ENCODE data around the gene CMSS1. TPM values are rescaled to one million over a fixed set of nuclear protein-coding genes. Genes with fewer than 3 reads are reported as not detected.
A peak's percentile ranks its signal among the peaks of the same experiment; 100 is the strongest.

CMSS1 gene
- polyA plus RNA-seq, 1 donor: 20.2 TPM

- Histone ChIP-seq H3K27me3 (ENCODE audit: control insufficient read depth, insufficient read depth, low read length) (no peaks in the 10 kb centered on the region), H3K36me3 (ENCODE audit: control insufficient read depth, insufficient read depth, low read length) (no peaks in the 10 kb centered on the region), H3K4me3 (ENCODE audit: low read length) (no peak overlapping the region), H3K27ac (ENCODE audit: low read length) (peak overlapping the region; percentile 28), H3K4me1 (ENCODE audit: control insufficient read depth, insufficient read depth, low read length) (peaks cover 14% of the 10 kb centered on the region), H3K9me3 (ENCODE audit: control insufficient read depth, low read depth, low read length) (no peaks in the 10 kb centered on the region)
- DNase-seq: no peak
- no CpG with 5 or more reads among the region's 7 CpGs for WGBS (ENCODE audit: insufficient coverage, low lambda C conversion rate)
Measured at GRCh38 chr3:99966662-99967416, 149.2 kb downstream of the CMSS1 start.

- H3K36me3 ChIP-seq (ENCODE audit: control insufficient read depth, insufficient read depth, low read length): no peaks in the 10 kb centered on the region
- H3K9me3 ChIP-seq (ENCODE audit: control insufficient read depth, low read depth, low read length): no peaks in the 10 kb centered on the region
- no peak for DNase-seq
- no peaks in the 10 kb centered on the region for H3K27me3 ChIP-seq (ENCODE audit: control insufficient read depth, insufficient read depth, low read length)
- no peak overlapping the region for H3K4me3 ChIP-seq (ENCODE audit: low read length)
- peaks cover 14% of the 10 kb centered on the region for H3K4me1 ChIP-seq (ENCODE audit: control insufficient read depth, insufficient read depth, low read length)
- no CpG with 5 or more reads among the region's 2 CpGs for WGBS (ENCODE audit: insufficient coverage, low lambda C conversion rate)
- H3K27ac ChIP-seq (ENCODE audit: low read length): no peak overlapping the region
Measured at GRCh38 chr3:99967796-99968195, 150.1 kb downstream of the CMSS1 start.

GRCh38 chr3:99969136-99969535 lies 151.5 kb downstream of the CMSS1 start:
- no peak overlapping the region for H3K4me3 ChIP-seq (ENCODE audit: low read length)
- H3K36me3 ChIP-seq (ENCODE audit: control insufficient read depth, insufficient read depth, low read length): no peaks in the 10 kb centered on the region
- peaks cover 14% of the 10 kb centered on the region for H3K4me1 ChIP-seq (ENCODE audit: control insufficient read depth, insufficient read depth, low read length)
- no peaks in the 10 kb centered on the region for H3K9me3 ChIP-seq (ENCODE audit: control insufficient read depth, low read depth, low read length)
- WGBS (ENCODE audit: insufficient coverage, low lambda C conversion rate): 100% methylated on average over 1 of the region's 3 CpGs
- DNase-seq: no peak
- no peak overlapping the region for H3K27ac ChIP-seq (ENCODE audit: low read length)
- H3K27me3 ChIP-seq (ENCODE audit: control insufficient read depth, insufficient read depth, low read length): no peaks in the 10 kb centered on the region

GRCh38 chr3:99970198-99970597 lies 152.5 kb downstream of the CMSS1 start:
- H3K9me3 ChIP-seq (ENCODE audit: control insufficient read depth, low read depth, low read length): no peaks in the 10 kb centered on the region
- H3K27ac ChIP-seq (ENCODE audit: low read length): no peak overlapping the region
- WGBS (ENCODE audit: insufficient coverage, low lambda C conversion rate): no CpG with 5 or more reads among the region's 1 CpG
- no peak for DNase-seq
- H3K4me1 ChIP-seq (ENCODE audit: control insufficient read depth, insufficient read depth, low read length): peaks cover 11% of the 10 kb centered on the region
- H3K36me3 ChIP-seq (ENCODE audit: control insufficient read depth, insufficient read depth, low read length): no peaks in the 10 kb centered on the region
- no peak overlapping the region for H3K4me3 ChIP-seq (ENCODE audit: low read length)
- no peaks in the 10 kb centered on the region for H3K27me3 ChIP-seq (ENCODE audit: control insufficient read depth, insufficient read depth, low read length)

GRCh38 chr3:99971761-99972160 lies 154.1 kb downstream of the CMSS1 start:
- Histone ChIP-seq H3K4me1 (ENCODE audit: control insufficient read depth, insufficient read depth, low read length) (no peaks in the 10 kb centered on the region), H3K27me3 (ENCODE audit: control insufficient read depth, insufficient read depth, low read length) (no peaks in the 10 kb centered on the region), H3K9me3 (ENCODE audit: control insufficient read depth, low read depth, low read length) (no peaks in the 10 kb centered on the region), H3K27ac (ENCODE audit: low read length) (no peak overlapping the region), H3K4me3 (ENCODE audit: low read length) (no peak overlapping the region), H3K36me3 (ENCODE audit: control insufficient read depth, insufficient read depth, low read length) (no peaks in the 10 kb centered on the region)
- no peak for DNase-seq
- 100% methylated on average over 1 of the region's 3 CpGs for WGBS (ENCODE audit: insufficient coverage, low lambda C conversion rate)

GRCh38 chr3:99972380-99973104 lies 154.9 kb downstream of the CMSS1 start:
- 67% methylated on average over 4 of the region's 8 CpGs for WGBS (ENCODE audit: insufficient coverage, low lambda C conversion rate)
- Histone ChIP-seq H3K36me3 (ENCODE audit: control insufficient read depth, insufficient read depth, low read length) (no peaks in the 10 kb centered on the region), H3K4me1 (ENCODE audit: control insufficient read depth, insufficient read depth, low read length) (no peaks in the 10 kb centered on the region), H3K4me3 (ENCODE audit: low read length) (no peak overlapping the region), H3K27me3 (ENCODE audit: control insufficient read depth, insufficient read depth, low read length) (no peaks in the 10 kb centered on the region), H3K9me3 (ENCODE audit: control insufficient read depth, low read depth, low read length) (no peaks in the 10 kb centered on the region), H3K27ac (ENCODE audit: low read length) (no peak overlapping the region)
- no peak for DNase-seq

- Histone ChIP-seq H3K4me3 (ENCODE audit: low read length) (no peak overlapping the region), H3K27me3 (ENCODE audit: control insufficient read depth, insufficient read depth, low read length) (no peaks in the 10 kb centered on the region), H3K9me3 (ENCODE audit: control insufficient read depth, low read depth, low read length) (no peaks in the 10 kb centered on the region), H3K36me3 (ENCODE audit: control insufficient read depth, insufficient read depth, low read length) (no peaks in the 10 kb centered on the region), H3K27ac (ENCODE audit: low read length) (no peak overlapping the region), H3K4me1 (ENCODE audit: control insufficient read depth, insufficient read depth, low read length) (no peaks in the 10 kb centered on the region)
- DNase-seq: no peak
- WGBS (ENCODE audit: insufficient coverage, low lambda C conversion rate): no CpG with 5 or more reads among the region's 2 CpGs
Measured at GRCh38 chr3:99974989-99975388, 157.3 kb downstream of the CMSS1 start.

- DNase-seq: no peak
- Histone ChIP-seq H3K27ac (ENCODE audit: low read length) (no peak overlapping the region), H3K4me3 (ENCODE audit: low read length) (no peak overlapping the region), H3K9me3 (ENCODE audit: control insufficient read depth, low read depth, low read length) (no peaks in the 10 kb centered on the region), H3K4me1 (ENCODE audit: control insufficient read depth, insufficient read depth, low read length) (no peaks in the 10 kb centered on the region), H3K36me3 (ENCODE audit: control insufficient read depth, insufficient read depth, low read length) (no peaks in the 10 kb centered on the region), H3K27me3 (ENCODE audit: control insufficient read depth, insufficient read depth, low read length) (no peaks in the 10 kb centered on the region)
Measured at GRCh38 chr3:99976584-99976983, 158.9 kb downstream of the CMSS1 start.

GRCh38 chr3:99978221-99978620 lies 160.6 kb downstream of the CMSS1 start:
- Histone ChIP-seq H3K27me3 (ENCODE audit: control insufficient read depth, insufficient read depth, low read length) (no peaks in the 10 kb centered on the region), H3K4me1 (ENCODE audit: control insufficient read depth, insufficient read depth, low read length) (no peaks in the 10 kb centered on the region), H3K9me3 (ENCODE audit: control insufficient read depth, low read depth, low read length) (no peaks in the 10 kb centered on the region), H3K27ac (ENCODE audit: low read length) (no peak overlapping the region), H3K36me3 (ENCODE audit: control insufficient read depth, insufficient read depth, low read length) (no peaks in the 10 kb centered on the region), H3K4me3 (ENCODE audit: low read length) (no peak overlapping the region)
- DNase-seq: no peak
- no CpG with 5 or more reads among the region's 1 CpG for WGBS (ENCODE audit: insufficient coverage, low lambda C conversion rate)

- WGBS (ENCODE audit: insufficient coverage, low lambda C conversion rate): no CpG with 5 or more reads among the region's 3 CpGs
- Histone ChIP-seq H3K36me3 (ENCODE audit: control insufficient read depth, insufficient read depth, low read length) (no peaks in the 10 kb centered on the region), H3K27me3 (ENCODE audit: control insufficient read depth, insufficient read depth, low read length) (no peaks in the 10 kb centered on the region), H3K4me3 (ENCODE audit: low read length) (no peak overlapping the region), H3K4me1 (ENCODE audit: control insufficient read depth, insufficient read depth, low read length) (no peaks in the 10 kb centered on the region), H3K27ac (ENCODE audit: low read length) (no peak overlapping the region), H3K9me3 (ENCODE audit: control insufficient read depth, low read depth, low read length) (no peaks in the 10 kb centered on the region)
- no peak for DNase-seq
Measured at GRCh38 chr3:99980606-99981005, 162.9 kb downstream of the CMSS1 start.

- H3K9me3 ChIP-seq (ENCODE audit: control insufficient read depth, low read depth, low read length): no peaks in the 10 kb centered on the region
- no CpG with 5 or more reads among the region's 1 CpG for WGBS (ENCODE audit: insufficient coverage, low lambda C conversion rate)
- no peaks in the 10 kb centered on the region for H3K4me1 ChIP-seq (ENCODE audit: control insufficient read depth, insufficient read depth, low read length)
- DNase-seq: no peak
- H3K4me3 ChIP-seq (ENCODE audit: low read length): no peak overlapping the region
- H3K36me3 ChIP-seq (ENCODE audit: control insufficient read depth, insufficient read depth, low read length): no peaks in the 10 kb centered on the region
- no peaks in the 10 kb centered on the region for H3K27me3 ChIP-seq (ENCODE audit: control insufficient read depth, insufficient read depth, low read length)
- H3K27ac ChIP-seq (ENCODE audit: low read length): no peak overlapping the region
Measured at GRCh38 chr3:99981138-99981537, 163.5 kb downstream of the CMSS1 start.
